GM12878 (cell line): ENCODE data around the gene DAAM2.

ENCODE experiments used
- CTCF ChIP-seq, 3 experiments: IDR thresholded peaks in 2 of 3; conservative IDR thresholded peaks in 1 of 3; 2 replicates each; pipeline ENCODE4 v1.5.1; 2011; ENCODE audit warnings: low read depth in 3 of 3, low read length in 3 of 3, mild to moderate bottlenecking in 3 of 3, control low read depth in 2 of 3, moderate library complexity in 2 of 3, inconsistent platforms in 1 of 3, mixed read lengths in 1 of 3; ENCODE audit not compliant: control insufficient read depth in 2 of 3, insufficient read depth in 1 of 3; ENCODE audit errors: extremely low read depth in 1 of 3
- E2F8 ChIP-seq: fragments of 450-650 bp; IDR thresholded peaks from 2 replicates; pipeline ENCODE4 v1.6.1; 2018; ENCODE audit warnings: mild to moderate bottlenecking, low read depth, moderate library complexity; ENCODE audit not compliant: partially characterized antibody
- E4F1 ChIP-seq: fragments of 450-650 bp; IDR thresholded peaks from 2 replicates; pipeline ENCODE4 v1.6.1; 2018; ENCODE audit warnings: borderline replicate concordance, mild to moderate bottlenecking; ENCODE audit not compliant: partially characterized antibody
- FOXM1 ChIP-seq: IDR thresholded peaks from 2 replicates; pipeline ENCODE4 v1.6.1; 2012; ENCODE audit warnings: low read depth, mild to moderate bottlenecking, inconsistent platforms, low read length, moderate library complexity
- JUND ChIP-seq: IDR thresholded peaks from 2 replicates; pipeline ENCODE4 v1.6.1; 2012; ENCODE audit warnings: low read depth, mild to moderate bottlenecking, low read length, improper control_type of control experiment, moderate library complexity
- MEF2A ChIP-seq: IDR thresholded peaks from 2 replicates; pipeline ENCODE4 v1.6.1; 2011; ENCODE audit warnings: low read depth, mild to moderate bottlenecking, low read length, moderate library complexity; ENCODE audit not compliant: insufficient read depth
- NBN ChIP-seq: fragments of 450-650 bp; IDR thresholded peaks from 2 replicates; pipeline ENCODE4 v1.6.1; 2016
- POLR2A ChIP-seq: IDR thresholded peaks from 2 replicates; pipeline ENCODE4 v1.6.1; 2011; ENCODE audit warnings: low read depth, mild to moderate bottlenecking, low read length
- POLR2AphosphoS5 ChIP-seq: IDR thresholded peaks from 2 replicates; pipeline ENCODE4 v1.6.1; 2011; ENCODE audit warnings: mild to moderate bottlenecking, low read length, inconsistent platforms
- SIN3A ChIP-seq: IDR thresholded peaks from 2 replicates; pipeline ENCODE4 v1.6.1; 2012; ENCODE audit warnings: low read depth, low read length, improper control_type of control experiment
- SMAD1 ChIP-seq: fragments of 450-650 bp; IDR thresholded peaks from 2 replicates; pipeline ENCODE4 v1.6.1; 2018; ENCODE audit warnings: mild to moderate bottlenecking, low read depth; ENCODE audit not compliant: partially characterized antibody
- ZBTB33 ChIP-seq: fragments of 450-650 bp; IDR thresholded peaks from 2 replicates; pipeline ENCODE4 v1.6.1; 2017; ENCODE audit warnings: mild to moderate bottlenecking
- ZBTB40 ChIP-seq: fragments of 450-650 bp; IDR thresholded peaks from 2 replicates; pipeline ENCODE4 v1.6.1; 2016; ENCODE audit warnings: mild to moderate bottlenecking, moderate library complexity, borderline replicate concordance
- ZNF207 ChIP-seq: fragments of 450-650 bp; IDR thresholded peaks from 2 replicates; pipeline ENCODE4 v1.6.1; 2014; ENCODE audit warnings: antibody characterized with exemption, mild to moderate bottlenecking, borderline replicate concordance

GRCh38 chr6:39818695-39819094, 26.5 kb downstream of the DAAM2 start:
- TF ChIP-seq NBN: no peak
- no peak for TF ChIP-seq JUND
- no peak for TF ChIP-seq FOXM1
- no peak for TF ChIP-seq E2F8
- no peak for TF ChIP-seq POLR2AphosphoS5
- no peak for TF ChIP-seq E4F1
- TF ChIP-seq SIN3A: no peak
- no peak for TF ChIP-seq POLR2A
- TF ChIP-seq SMAD1: no peak
- TF ChIP-seq ZBTB40: no peak
- TF ChIP-seq CTCF (IDR thresholded peaks at IDR 0.05 in 2 of 3, conservative IDR thresholded peaks at IDR 0.05 in 1 of 3; ENCODE audit: control insufficient read depth in 2 of 3, extremely low read depth in 1 of 3, insufficient read depth in 1 of 3, low read depth in 3 of 3, low read length in 3 of 3): no peak
- TF ChIP-seq ZBTB33: no peak
- TF ChIP-seq ZNF207: no peak
- TF ChIP-seq MEF2A: no peak
